SU-DHL-6 (cell line): ENCODE measurements around the gene CST4.

Experiments used
- CTCF ChIP-seq: fragments of 200-600 bp; sonication (generic); IDR thresholded peaks from one replicate; pipeline ENCODE4 v1.5.1; 2017; ENCODE audit warnings: antibody characterized with exemption, mild to moderate bottlenecking, low read length, moderate library complexity; ENCODE audit not compliant: insufficient read depth, poor library complexity, severe bottlenecking
- EZH2phosphoT487 ChIP-seq: fragments of 200-600 bp; sonication (generic), shearing (Covaris generic); conservative IDR thresholded peaks from 2 replicates; pipeline ENCODE4 v1.6.1; 2018; ENCODE audit warnings: mild to moderate bottlenecking, antibody characterized with exemption, low read length, moderate library complexity, mixed read lengths

- TF ChIP-seq CTCF, result no peak
- TF ChIP-seq EZH2phosphoT487, result no peak
Measured at GRCh38 chr20:23664954-23665353, 23.9 kb downstream of the CST4 start.
